ENCODE measurements around the gene FGGY.

The FGGY gene

GRCh38 chr1:59394706-59395425 lies 98.0 kb downstream of the FGGY start:
- Histone ChIP-seq H3K9ac (ENCODE audit: insufficient read length, low read depth) (no peak overlapping the region), H3K4me3 (ENCODE audit: insufficient read length, low read depth) (no peak overlapping the region), H3K36me3 (ENCODE audit: insufficient read depth, insufficient read length, low read length) (no peaks in the 10 kb centered on the region), H3K27me3 (ENCODE audit: insufficient read depth, insufficient read length) (no peaks in the 10 kb centered on the region), H3K4me1 (ENCODE audit: insufficient read depth, insufficient read length) (no peaks in the 10 kb centered on the region), H3K9me3 (ENCODE audit: insufficient read depth, low read length) (no peaks in the 10 kb centered on the region)
- no peak for DNase-seq (ENCODE audit: low read depth, low spot score)
- no peak for TF ChIP-seq SUZ12 (IDR thresholded peaks at IDR 0.05; ENCODE audit: extremely low read depth, insufficient read depth, insufficient read length)
- TF ChIP-seq ZNF274 (IDR thresholded peaks at IDR 0.05; ENCODE audit: low read depth, low read length), result no peak
- no peak for TF ChIP-seq YY1 (IDR thresholded peaks at IDR 0.05; ENCODE audit: insufficient read depth, insufficient read length)

- TF ChIP-seq YY1 (IDR thresholded peaks at IDR 0.05; ENCODE audit: insufficient read depth, insufficient read length) (no peak), ZNF274 (IDR thresholded peaks at IDR 0.05; ENCODE audit: low read depth, low read length) (no peak), SUZ12 (IDR thresholded peaks at IDR 0.05; ENCODE audit: extremely low read depth, insufficient read depth, insufficient read length) (no peak)
- Histone ChIP-seq H3K9me3 (ENCODE audit: insufficient read depth, low read length) (no peaks in the 10 kb centered on the region), H3K4me1 (ENCODE audit: insufficient read depth, insufficient read length) (no peaks in the 10 kb centered on the region), H3K36me3 (ENCODE audit: insufficient read depth, insufficient read length, low read length) (no peaks in the 10 kb centered on the region), H3K27me3 (ENCODE audit: insufficient read depth, insufficient read length) (no peaks in the 10 kb centered on the region), H3K4me3 (ENCODE audit: insufficient read length, low read depth) (no peak overlapping the region), H3K9ac (ENCODE audit: insufficient read length, low read depth) (no peak overlapping the region)
- DNase-seq (ENCODE audit: low read depth, low spot score), result no peak
Measured at GRCh38 chr1:59396387-59396786, 99.5 kb downstream of the FGGY start.

- H3K4me3 ChIP-seq (ENCODE audit: insufficient read length, low read depth), result no peak overlapping the region
- TF ChIP-seq YY1 (IDR thresholded peaks at IDR 0.05; ENCODE audit: insufficient read depth, insufficient read length) (no peak), SUZ12 (IDR thresholded peaks at IDR 0.05; ENCODE audit: extremely low read depth, insufficient read depth, insufficient read length) (no peak), ZNF274 (IDR thresholded peaks at IDR 0.05; ENCODE audit: low read depth, low read length) (no peak)
- no peaks in the 10 kb centered on the region for H3K4me1 ChIP-seq (ENCODE audit: insufficient read depth, insufficient read length)
- no peaks in the 10 kb centered on the region for H3K36me3 ChIP-seq (ENCODE audit: insufficient read depth, insufficient read length, low read length)
- no peak overlapping the region for H3K9ac ChIP-seq (ENCODE audit: insufficient read length, low read depth)
- H3K9me3 ChIP-seq (ENCODE audit: insufficient read depth, low read length), result no peaks in the 10 kb centered on the region
- no peaks in the 10 kb centered on the region for H3K27me3 ChIP-seq (ENCODE audit: insufficient read depth, insufficient read length)
- no peak for DNase-seq (ENCODE audit: low read depth, low spot score)
Measured at GRCh38 chr1:59397139-59397858, 100.4 kb downstream of the FGGY start.

GRCh38 chr1:59399642-59400041 lies 102.7 kb downstream of the FGGY start:
- no peak for TF ChIP-seq ZNF274 (IDR thresholded peaks at IDR 0.05; ENCODE audit: low read depth, low read length)
- TF ChIP-seq YY1 (IDR thresholded peaks at IDR 0.05; ENCODE audit: insufficient read depth, insufficient read length), result no peak
- no peak for TF ChIP-seq SUZ12 (IDR thresholded peaks at IDR 0.05; ENCODE audit: extremely low read depth, insufficient read depth, insufficient read length)

GRCh38 chr1:59401581-59401980 lies 104.7 kb downstream of the FGGY start:
- Histone ChIP-seq H3K9ac (ENCODE audit: insufficient read length, low read depth) (no peak overlapping the region), H3K4me3 (ENCODE audit: insufficient read length, low read depth) (no peak overlapping the region), H3K4me1 (ENCODE audit: insufficient read depth, insufficient read length) (no peaks in the 10 kb centered on the region), H3K27me3 (ENCODE audit: insufficient read depth, insufficient read length) (no peaks in the 10 kb centered on the region), H3K9me3 (ENCODE audit: insufficient read depth, low read length) (peaks cover 7% of the 10 kb centered on the region; the same call in 1 of the 2 replicates), H3K36me3 (ENCODE audit: insufficient read depth, insufficient read length, low read length) (no peaks in the 10 kb centered on the region)
- DNase-seq (ENCODE audit: low read depth, low spot score), result no peak
- no peak for TF ChIP-seq YY1 (IDR thresholded peaks at IDR 0.05; ENCODE audit: insufficient read depth, insufficient read length)
- TF ChIP-seq ZNF274 (IDR thresholded peaks at IDR 0.05; ENCODE audit: low read depth, low read length), result no peak
- TF ChIP-seq SUZ12 (IDR thresholded peaks at IDR 0.05; ENCODE audit: extremely low read depth, insufficient read depth, insufficient read length), result no peak

More at GRCh38 chr1:59399642-59400041, 102.7 kb downstream of the FGGY start:
- no peaks in the 10 kb centered on the region for H3K27me3 ChIP-seq (ENCODE audit: insufficient read depth, insufficient read length)
- no peaks in the 10 kb centered on the region for H3K9me3 ChIP-seq (ENCODE audit: insufficient read depth, low read length)
- no peak for DNase-seq (ENCODE audit: low read depth, low spot score)
- no peaks in the 10 kb centered on the region for H3K4me1 ChIP-seq (ENCODE audit: insufficient read depth, insufficient read length)
- no peaks in the 10 kb centered on the region for H3K36me3 ChIP-seq (ENCODE audit: insufficient read depth, insufficient read length, low read length)
- H3K9ac ChIP-seq (ENCODE audit: insufficient read length, low read depth), result no peak overlapping the region
- H3K4me3 ChIP-seq (ENCODE audit: insufficient read length, low read depth), result no peak overlapping the region

- no peaks in the 10 kb centered on the region for H3K4me1 ChIP-seq (ENCODE audit: insufficient read depth, insufficient read length)
- TF ChIP-seq ZNF274 (IDR thresholded peaks at IDR 0.05; ENCODE audit: low read depth, low read length) (no peak), YY1 (IDR thresholded peaks at IDR 0.05; ENCODE audit: insufficient read depth, insufficient read length) (no peak), SUZ12 (IDR thresholded peaks at IDR 0.05; ENCODE audit: extremely low read depth, insufficient read depth, insufficient read length) (no peak)
- no peaks in the 10 kb centered on the region for H3K27me3 ChIP-seq (ENCODE audit: insufficient read depth, insufficient read length)
- peaks cover 11% of the 10 kb centered on the region; the same call in 1 of the 2 replicates for H3K9me3 ChIP-seq (ENCODE audit: insufficient read depth, low read length)
- DNase-seq (ENCODE audit: low read depth, low spot score), result no peak
- no peak overlapping the region for H3K4me3 ChIP-seq (ENCODE audit: insufficient read length, low read depth)
- H3K36me3 ChIP-seq (ENCODE audit: insufficient read depth, insufficient read length, low read length), result no peaks in the 10 kb centered on the region
- no peak overlapping the region for H3K9ac ChIP-seq (ENCODE audit: insufficient read length, low read depth)
Measured at GRCh38 chr1:59404796-59405195, 107.9 kb downstream of the FGGY start.

Data from NT2/D1 (cell line).